HG03280 (cell line): ENCODE results near the gene CAPRIN1.
A peak's percentile ranks its signal among the peaks of the same experiment; 100 is the strongest.

ENCODE experiments used
- ATAC-seq: cut with Tn5 transposase; IDR thresholded peaks from one replicate; pipeline ENCODE4 v1.9.1; 2021; ENCODE audit warnings: mild to moderate bottlenecking, moderate library complexity; ENCODE audit not compliant: unreplicated experiment

The CAPRIN1 gene

DNA sequence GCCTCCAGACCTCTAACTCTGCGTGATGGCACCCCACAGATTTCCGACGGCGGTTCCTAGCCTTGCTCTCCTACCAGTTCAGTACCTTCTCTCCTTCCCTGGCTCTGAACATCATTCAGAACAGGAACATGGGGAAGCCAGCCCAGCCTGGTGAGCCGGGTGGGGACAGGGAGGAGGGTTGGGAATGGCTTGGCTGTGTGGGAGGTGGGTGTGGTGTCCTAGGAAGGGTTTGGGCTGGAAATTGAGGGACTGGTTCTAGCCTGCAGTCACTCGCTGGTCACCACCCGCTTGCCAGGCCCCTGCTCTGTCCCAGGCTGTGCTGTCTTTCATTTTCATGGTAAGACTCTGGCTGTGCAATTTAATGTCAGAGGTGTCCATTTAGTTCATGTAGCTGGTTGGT, 87.8 kb downstream of the CAPRIN1 start:
- ATAC-seq = no peak

DNA sequence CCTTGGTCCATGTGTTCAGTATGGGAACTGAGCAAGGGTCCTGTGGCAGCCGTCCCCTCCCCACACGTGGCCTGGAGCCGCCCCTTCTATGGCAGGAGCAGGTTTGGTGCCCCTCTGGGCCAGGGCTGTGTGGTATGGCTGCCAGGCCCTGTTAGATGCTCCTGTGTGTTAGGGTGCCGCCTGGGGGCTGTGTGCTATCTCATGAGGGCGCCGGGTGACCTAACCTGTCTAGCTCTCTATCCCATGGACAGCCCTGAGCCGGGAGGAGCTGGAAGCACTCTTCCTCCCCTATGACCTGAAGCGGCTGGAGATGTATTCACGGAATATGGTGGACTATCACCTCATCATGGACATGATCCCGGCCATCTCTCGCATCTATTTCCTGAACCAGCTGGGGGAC, 88.6 kb downstream of the CAPRIN1 start:
- ATAC-seq = no peak

DNA sequence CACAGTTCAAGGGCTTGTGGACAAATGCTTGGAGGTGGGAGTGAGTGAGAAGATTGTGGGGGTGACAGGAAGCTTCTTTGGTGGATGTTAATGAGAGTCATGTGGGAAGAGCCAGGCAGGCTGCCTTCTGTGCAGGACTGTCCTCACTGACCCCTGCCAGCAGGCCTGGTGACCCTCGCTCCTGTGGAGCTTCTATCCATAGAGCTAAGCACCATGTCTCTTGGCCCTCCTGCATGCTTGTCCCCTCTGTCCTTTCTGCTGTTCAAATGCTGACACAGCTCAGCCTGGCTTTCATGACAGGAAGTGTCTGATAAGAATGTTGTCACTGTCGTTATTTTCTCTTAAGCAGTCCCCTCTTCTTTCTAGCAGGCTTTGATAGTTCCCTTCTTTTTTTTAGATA, 91.5 kb downstream of the CAPRIN1 start:
- no peak for ATAC-seq

DNA sequence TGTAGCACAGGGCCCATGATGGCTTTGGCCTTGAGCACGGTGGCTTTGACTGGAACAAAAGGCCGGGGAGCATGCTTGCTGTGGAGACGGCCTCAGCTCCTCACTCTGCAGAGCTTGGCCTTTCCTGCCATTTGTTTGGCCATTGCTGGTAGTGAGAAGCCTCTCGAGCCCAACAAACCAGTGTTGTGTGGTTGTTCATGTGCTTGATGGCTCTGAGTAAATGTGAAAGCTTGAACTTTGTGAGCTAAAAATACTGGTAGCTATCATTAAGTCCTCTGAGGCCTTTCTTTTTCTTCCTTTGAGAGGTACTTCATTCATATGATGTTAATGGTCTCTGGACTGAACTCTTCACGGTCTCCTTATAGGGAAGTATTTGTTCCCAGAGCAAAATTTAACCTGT, 93.5 kb downstream of the CAPRIN1 start:
- peak; percentile 48 for ATAC-seq

DNA sequence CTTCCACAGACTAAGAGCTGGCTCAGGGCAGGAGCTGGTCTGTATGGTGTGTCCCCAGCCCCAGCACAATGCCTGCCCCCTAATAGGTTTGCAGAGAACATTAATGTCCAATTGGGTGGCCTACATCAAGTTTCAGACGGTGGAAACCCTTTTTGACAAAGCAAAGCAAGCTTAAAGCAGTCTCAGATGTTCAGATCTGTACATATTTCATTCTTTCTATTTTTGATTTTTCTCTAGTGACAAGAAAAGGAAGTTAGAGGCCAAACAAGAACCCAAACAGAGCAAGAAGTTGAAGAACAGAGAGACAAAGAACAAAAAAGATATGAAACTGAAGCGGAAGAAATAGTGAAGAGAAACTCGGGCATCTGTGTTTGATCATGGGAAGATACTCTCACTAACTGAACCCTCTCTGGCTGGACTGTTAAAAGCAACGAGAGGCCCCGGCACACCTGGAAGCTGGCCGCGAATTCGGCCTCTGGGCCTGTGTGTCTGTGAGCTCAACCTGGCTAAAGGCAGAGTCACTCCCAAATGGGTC, 94.4 kb downstream of the CAPRIN1 start:
- ATAC-seq = no peak

DNA sequence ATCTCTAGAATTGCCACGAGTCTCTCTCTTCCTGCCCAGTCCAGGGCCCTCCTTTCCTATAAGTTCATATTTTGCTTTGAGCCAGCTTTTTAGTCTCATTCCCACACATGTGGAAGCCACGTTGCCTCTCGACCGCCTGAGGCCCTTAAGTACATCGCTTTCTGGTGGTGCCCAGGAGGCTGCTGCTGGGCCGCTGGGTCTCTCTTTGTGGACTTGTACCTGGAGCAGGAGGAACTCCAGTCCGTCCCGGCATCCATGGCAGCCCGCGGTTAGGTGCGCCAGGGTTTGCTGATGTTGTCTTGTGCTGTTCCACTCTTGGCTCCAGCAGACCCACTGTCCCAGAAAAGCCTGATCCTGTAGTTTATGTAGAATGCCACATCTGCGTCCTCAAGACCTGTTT, 94.9 kb downstream of the CAPRIN1 start:
- no peak for ATAC-seq

DNA sequence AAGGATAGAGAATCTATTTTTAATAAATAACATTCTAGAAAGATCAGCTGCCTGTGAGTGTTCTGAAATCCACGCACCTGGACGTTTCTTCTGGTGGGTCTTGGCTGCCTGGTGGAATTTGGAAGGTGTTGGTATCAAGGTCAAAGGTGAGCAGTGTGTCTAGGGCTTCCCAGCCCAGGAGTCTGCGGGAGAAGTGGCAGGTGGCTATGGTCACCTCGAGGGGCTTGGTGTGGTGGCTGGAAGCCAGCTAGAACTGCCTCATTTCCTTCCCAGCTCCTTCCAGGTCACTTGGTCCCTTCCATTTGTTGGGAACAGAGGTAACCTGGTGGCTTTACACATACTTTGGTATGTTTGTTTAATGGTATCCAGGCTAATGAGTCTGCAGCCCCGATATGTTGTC, 95.3 kb downstream of the CAPRIN1 start:
- ATAC-seq = no peak

DNA sequence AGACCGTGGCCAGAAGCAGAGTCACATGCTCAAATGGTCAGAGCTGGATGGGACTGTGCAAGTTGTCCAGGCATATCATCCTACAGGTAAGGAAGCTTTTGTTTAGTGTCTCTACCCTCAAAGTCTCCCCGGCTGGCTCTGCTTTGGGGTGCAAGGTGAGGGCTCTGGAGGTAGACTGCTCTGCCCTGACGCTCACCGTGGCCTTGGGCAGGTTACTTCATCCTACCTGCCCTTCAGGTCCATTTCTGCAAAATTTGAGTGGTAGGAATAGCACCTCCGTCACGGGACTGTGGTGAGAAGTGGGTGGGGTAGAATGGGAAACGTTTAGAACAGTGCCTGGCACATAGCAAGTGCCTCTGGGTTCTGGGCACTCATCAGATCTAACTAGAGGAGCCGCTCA, 96.0 kb downstream of the CAPRIN1 start:
- no peak for ATAC-seq

DNA sequence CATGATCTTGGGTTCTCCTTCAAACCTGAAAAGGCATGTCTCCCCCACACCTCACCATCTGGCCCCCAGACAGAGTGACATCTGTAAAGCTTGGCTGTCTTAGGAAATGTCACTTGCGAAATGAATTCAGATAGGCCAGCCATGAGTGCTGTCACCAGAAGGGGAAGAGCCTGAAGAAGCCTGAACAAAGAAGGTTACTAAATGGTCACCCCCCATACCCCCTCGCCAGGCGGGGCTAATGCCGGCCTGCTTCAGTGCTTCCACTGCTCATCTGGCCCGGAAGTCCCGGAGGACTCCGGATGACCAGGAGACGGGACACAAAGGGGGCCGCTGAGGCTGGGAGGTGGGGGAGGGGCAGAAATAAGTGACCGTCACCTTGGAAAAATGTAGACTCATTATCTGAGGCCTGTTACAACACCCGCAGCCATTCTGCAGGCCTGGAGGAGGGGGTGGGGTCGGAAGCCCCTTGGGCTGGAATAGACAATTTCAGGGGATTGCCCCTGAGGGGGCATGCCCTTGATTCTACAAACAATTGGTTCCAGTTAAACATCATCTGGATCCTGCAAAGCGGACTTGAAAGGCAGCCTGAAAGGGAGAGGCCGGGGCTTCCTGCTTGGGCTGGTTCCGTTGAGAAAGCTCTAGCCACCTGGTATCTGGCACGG, 97.1 kb downstream of the CAPRIN1 start:
- ATAC-seq = no peak

DNA sequence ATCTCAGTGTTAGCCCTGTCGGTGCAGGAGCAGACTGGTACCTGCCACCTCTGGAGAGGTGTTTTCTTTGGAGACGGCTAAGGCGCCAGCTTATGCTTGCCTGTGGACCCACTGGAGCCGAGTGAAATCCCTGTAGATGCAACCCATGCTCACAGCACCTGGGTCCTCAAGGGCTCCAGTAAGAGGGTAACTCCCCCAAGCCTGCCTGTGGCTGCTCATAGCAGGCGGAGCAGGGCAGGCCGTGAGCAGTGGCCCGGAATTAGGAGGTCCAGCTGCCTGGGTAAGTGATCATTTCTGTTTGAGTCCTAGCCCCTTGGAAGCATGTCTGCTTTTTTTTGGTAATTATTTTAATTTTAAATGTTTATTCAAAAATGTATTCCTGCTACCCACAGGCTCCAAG, 97.7 kb downstream of the CAPRIN1 start:
- no peak for ATAC-seq

DNA sequence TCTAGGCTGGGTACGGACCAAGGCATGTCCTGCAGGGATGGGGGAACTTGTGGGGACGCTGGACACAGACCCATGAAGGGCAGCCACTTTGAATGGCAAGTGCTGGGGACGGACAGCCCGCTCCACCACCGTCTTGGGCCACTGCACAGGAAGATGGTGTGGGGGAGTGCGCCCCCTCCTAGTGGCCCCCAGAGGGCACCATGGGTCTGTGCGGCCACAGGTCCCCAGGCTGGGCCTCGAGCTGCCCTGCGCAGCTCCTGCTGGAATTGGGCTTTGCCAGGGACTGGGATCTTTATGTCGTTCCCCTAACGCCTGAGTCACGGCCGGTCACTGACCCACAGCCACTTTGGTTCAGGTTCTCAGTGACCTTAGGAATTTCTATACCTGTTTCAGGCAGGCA, 98.3 kb downstream of the CAPRIN1 start:
- ATAC-seq = no peak

DNA sequence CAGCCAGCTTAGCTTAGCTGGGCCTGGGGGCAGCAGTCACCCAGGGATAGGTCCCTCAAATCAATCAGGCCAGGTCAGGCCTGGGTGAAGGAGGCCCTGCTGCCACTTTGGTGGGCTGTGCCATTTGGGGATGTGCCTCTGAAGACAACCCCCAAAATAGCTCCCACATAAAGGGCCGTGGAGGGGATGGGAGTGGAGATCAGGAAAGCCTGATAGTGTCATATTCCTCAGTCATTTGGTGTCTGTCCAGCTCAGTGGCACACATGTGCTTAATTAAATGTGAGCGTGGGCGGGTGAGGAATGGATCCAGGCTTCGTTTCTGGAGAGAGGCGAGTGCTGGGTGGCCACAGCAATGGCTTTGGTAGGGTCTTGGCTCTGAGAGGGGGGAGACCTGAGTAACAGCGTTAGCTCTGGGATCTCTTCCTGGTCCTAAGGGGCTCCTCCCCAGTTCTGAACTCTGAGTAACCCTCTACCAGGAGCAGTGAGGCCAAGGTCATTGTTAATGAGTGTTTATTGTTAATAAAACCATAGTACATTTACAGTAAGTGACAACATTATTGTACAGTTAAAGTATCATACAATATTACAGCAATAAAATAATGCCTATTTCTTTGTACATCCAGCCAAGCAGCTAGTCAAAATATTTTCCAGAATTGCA, 99.1 kb downstream of the CAPRIN1 start:
- ATAC-seq = no peak
